GM12875 (cell line): Measurements from ENCODE around the gene CWC27.

Experiments used
- H3K4me3 ChIP-seq: one replicate; pipeline ENCODE4 v1.5.1; 2011; ENCODE audit warnings: low read depth, low read length, control low read depth
- CTCF ChIP-seq: IDR thresholded peaks from 2 replicates; pipeline ENCODE4 v1.5.1; 2011; ENCODE audit warnings: low read depth, mild to moderate bottlenecking, control low read depth, inconsistent platforms, low read length, moderate library complexity, borderline replicate concordance; ENCODE audit not compliant: insufficient read depth

Gene CWC27

DNA sequence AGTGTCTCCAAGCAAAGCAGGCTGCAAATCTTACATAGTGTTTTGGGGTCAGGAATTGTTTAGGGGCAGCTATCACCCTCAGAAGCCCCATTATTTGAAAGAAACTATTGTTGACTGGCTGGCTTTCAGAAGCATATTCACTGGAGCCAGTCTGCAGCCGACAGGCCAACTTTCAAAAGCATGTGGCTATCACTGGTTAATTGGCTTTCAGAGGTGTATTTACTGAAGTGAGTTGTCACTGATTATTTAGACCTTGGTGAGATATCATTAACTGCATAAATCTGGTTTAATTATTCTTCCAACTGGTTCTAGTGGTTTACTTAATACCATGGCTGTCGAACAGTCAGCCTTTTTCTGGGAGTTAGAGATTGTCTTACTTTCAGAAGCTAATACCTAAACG lies 247.0 kb downstream of the CWC27 start:
- H3K4me3 ChIP-seq = no peak overlapping the region
- TF ChIP-seq CTCF = no peak

GRCh38 chr5:65017636-65018035 lies 248.9 kb downstream of the CWC27 start:
- no peak overlapping the region for H3K4me3 ChIP-seq
- TF ChIP-seq CTCF = no peak

DNA sequence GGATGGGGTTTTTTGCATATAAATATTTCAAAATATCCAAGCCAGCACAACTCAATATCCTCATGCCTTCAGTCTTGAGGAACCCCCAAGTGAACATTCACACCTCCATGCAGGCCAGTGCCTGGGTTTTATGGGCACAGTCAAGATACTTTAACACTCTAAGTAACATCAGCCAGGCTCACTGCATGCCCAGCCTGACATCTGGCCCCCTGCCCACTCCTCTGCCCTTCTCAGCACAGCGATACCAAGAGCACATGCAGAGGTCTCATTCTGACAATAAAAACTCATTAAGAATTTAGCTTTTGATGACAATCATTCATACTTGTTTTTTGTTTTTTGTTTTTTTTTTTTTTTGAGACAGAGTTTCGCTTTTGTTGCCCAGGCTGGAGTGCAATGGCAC lies 250.0 kb downstream of the CWC27 start:
- no peak overlapping the region for H3K4me3 ChIP-seq
- TF ChIP-seq CTCF = no peak

DNA sequence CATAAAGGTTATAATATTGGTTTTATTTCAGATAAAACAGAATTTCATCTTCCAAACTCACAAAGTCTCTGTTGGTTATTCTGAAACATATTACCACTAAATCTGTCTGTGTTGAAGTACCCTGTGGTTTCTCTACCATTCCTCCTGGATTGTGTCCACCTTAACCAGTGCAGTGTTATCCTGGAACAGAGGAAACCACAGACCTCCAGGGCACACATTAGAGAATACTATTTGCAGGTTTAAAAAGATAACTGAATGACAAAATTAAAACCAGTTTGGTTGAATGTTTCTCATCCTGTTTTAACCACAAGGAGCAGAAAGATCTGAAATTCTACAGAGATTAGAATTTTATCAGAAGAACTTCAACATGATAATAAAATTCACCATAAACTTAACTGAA lies 251.8 kb downstream of the CWC27 start:
- TF ChIP-seq CTCF = no peak
- no peak overlapping the region for H3K4me3 ChIP-seq

GRCh38 chr5:65021527-65022226 lies 252.9 kb downstream of the CWC27 start:
- H3K4me3 ChIP-seq = no peak overlapping the region
- no peak for TF ChIP-seq CTCF

DNA sequence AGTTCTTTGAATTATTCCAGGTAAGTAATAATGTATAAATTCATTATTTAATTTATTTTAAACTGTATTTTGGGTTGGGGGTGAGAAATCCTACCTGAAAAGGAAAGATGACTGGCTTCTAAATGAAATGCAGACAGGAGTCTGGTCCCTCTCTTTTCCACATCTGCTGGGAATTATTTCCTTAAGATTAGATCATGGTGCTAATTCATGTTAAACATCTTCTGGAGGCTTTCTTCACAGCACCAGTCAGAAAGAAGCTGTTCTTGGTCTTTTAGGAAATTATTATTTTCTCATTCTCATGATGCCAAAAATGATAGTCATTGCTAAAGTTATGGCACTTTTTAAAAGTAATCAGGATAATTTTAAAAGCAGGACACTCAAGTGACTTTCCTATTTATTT lies 254.2 kb downstream of the CWC27 start:
- TF ChIP-seq CTCF = no peak
- no peak overlapping the region for H3K4me3 ChIP-seq

DNA sequence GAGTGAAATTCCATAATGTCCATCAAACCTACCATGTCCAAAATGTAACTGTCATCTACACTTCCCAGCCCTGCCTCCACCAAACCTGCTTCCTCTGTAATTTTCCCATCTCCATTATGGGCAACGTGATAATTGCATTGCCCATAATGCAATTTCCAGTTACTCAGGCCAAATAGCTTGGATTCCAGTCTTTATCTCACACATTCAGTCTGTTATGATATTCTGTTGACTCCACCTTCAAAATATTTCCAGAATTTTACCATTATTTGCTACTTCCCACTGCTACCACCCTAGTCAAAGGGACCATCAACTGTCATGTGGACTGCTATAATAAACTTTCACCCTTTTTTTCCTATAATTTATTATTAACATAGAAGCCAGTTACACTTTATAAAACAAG lies 256.0 kb downstream of the CWC27 start:
- no peak overlapping the region for H3K4me3 ChIP-seq
- TF ChIP-seq CTCF = no peak
